GM12865 (cell line): ENCODE measurements around the gene EXTL2.
"Not testable (repeated sequence)": the region's sequence is repeated elsewhere in the genome, so short reads cannot be mapped to it uniquely, and the experiment has no call there.

Experiments used
- DNase-seq: peaks from one replicate; pipeline ENCODE4 v3.0.0; 2010; ENCODE audit warnings: low read depth
- H3K4me3 ChIP-seq: 2 replicates; pipeline ENCODE4 v1.5.1; 2011; ENCODE audit warnings: mild to moderate bottlenecking, low read depth, low read length, control low read depth
- CTCF ChIP-seq: IDR thresholded peaks from 2 replicates; pipeline ENCODE4 v1.5.1; 2011; ENCODE audit warnings: low read length, control low read depth, low read depth, inconsistent platforms; ENCODE audit not compliant: insufficient read depth; ENCODE audit errors: missing control alignments

The EXTL2 gene

GRCh38 chr1:100936194-100936967 is 41.7 kb upstream of the EXTL2 start:
- H3K4me3 ChIP-seq, result no peak overlapping the region
- DNase-seq, result no peak
- no peak for TF ChIP-seq CTCF

- H3K4me3 ChIP-seq, DNase-seq: not testable (repeated sequence)
These were observed 38.9 kb upstream of the EXTL2 start for GRCh38 chr1:100933555-100933954.

- no peak overlapping the region for H3K4me3 ChIP-seq
- DNase-seq, result no peak
- no peak for TF ChIP-seq CTCF
These were observed 37.1 kb upstream of the EXTL2 start for GRCh38 chr1:100931716-100932115.

- H3K4me3 ChIP-seq, result no peak overlapping the region
- no peak for DNase-seq
- TF ChIP-seq CTCF, result no peak
These were observed 35.9 kb upstream of the EXTL2 start for GRCh38 chr1:100930494-100930893.

GRCh38 chr1:100928128-100928527 is 33.5 kb upstream of the EXTL2 start:
- no peak for TF ChIP-seq CTCF
- DNase-seq, result no peak
- no peak overlapping the region for H3K4me3 ChIP-seq

GRCh38 chr1:100927276-100927675 is 32.6 kb upstream of the EXTL2 start:
- peak; percentile 21 for DNase-seq
- TF ChIP-seq CTCF, result no peak
- no peak overlapping the region for H3K4me3 ChIP-seq

- no peak for TF ChIP-seq CTCF
- H3K4me3 ChIP-seq, result no peak overlapping the region
- no peak for DNase-seq
These were observed 31.6 kb upstream of the EXTL2 start for GRCh38 chr1:100926240-100926639.
